Right forelimb (tissue), 1 donor: ENCODE measurements around the gene PASD1.
A peak's percentile ranks its signal among the peaks of the same experiment; 100 is the strongest.
"Not testable (repeated sequence)": the region's sequence is repeated elsewhere in the genome, so short reads cannot be mapped to it uniquely, and the experiment has no call there.

ENCODE experiments used
- DNase-seq: peaks from one replicate; pipeline ENCODE4 v3.0.0-alpha.2; 2018

The PASD1 gene

GRCh38 chrX:151631822-151632221 lies 68.3 kb downstream of the PASD1 start:
- no peak for DNase-seq

- no peak for DNase-seq
These were observed 69.7 kb downstream of the PASD1 start for GRCh38 chrX:151633157-151633556.

GRCh38 chrX:151634937-151635336 lies 71.5 kb downstream of the PASD1 start:
- no peak for DNase-seq

- no peak for DNase-seq
These were observed 78.1 kb downstream of the PASD1 start for GRCh38 chrX:151641564-151641963.

- DNase-seq: no peak
These were observed 111.8 kb downstream of the PASD1 start for GRCh38 chrX:151675121-151675746.

GRCh38 chrX:151676196-151676595 lies 112.7 kb downstream of the PASD1 start:
- no peak for DNase-seq

- DNase-seq: no peak
These were observed 116.4 kb downstream of the PASD1 start for GRCh38 chrX:151679798-151680402.

GRCh38 chrX:151680805-151681204 lies 117.3 kb downstream of the PASD1 start:
- peak; percentile 57 for DNase-seq

- no peak for DNase-seq
These were observed 124.2 kb downstream of the PASD1 start for GRCh38 chrX:151687635-151688034.

GRCh38 chrX:151688695-151689094 lies 125.2 kb downstream of the PASD1 start:
- no peak for DNase-seq

- DNase-seq: no peak
These were observed 129.3 kb downstream of the PASD1 start for GRCh38 chrX:151692825-151693224.

- no peak for DNase-seq
These were observed 130.6 kb downstream of the PASD1 start for GRCh38 chrX:151694121-151694520.

- DNase-seq: peak; percentile 75
These were observed 131.4 kb downstream of the PASD1 start, which contains the start of gene PRRG3 for GRCh38 chrX:151694661-151695582. TSS of gene PRRG3 (plus strand) at chrX:151695458. CDS start at chrX:151698815, 3,357 bp downstream.

- peak; percentile 48 for DNase-seq
These were observed 132.3 kb downstream of the PASD1 start for GRCh38 chrX:151695583-151696340.

- DNase-seq: not testable (repeated sequence)
These were observed 133.6 kb downstream of the PASD1 start for GRCh38 chrX:151697082-151697481.

- DNase-seq: peak; percentile 78
These were observed 134.0 kb downstream of the PASD1 start for GRCh38 chrX:151697522-151697921.

- DNase-seq: no peak
These were observed 135.0 kb downstream of the PASD1 start for GRCh38 chrX:151698485-151698884.

GRCh38 chrX:151699746-151700145 lies 136.3 kb downstream of the PASD1 start:
- no peak for DNase-seq

- no peak for DNase-seq
These were observed 137.1 kb downstream of the PASD1 start for GRCh38 chrX:151700581-151700980.

GRCh38 chrX:151701071-151701470 lies 137.6 kb downstream of the PASD1 start:
- DNase-seq: no peak

GRCh38 chrX:151701531-151701930 lies 138.1 kb downstream of the PASD1 start:
- no peak for DNase-seq

- no peak for DNase-seq
These were observed 138.7 kb downstream of the PASD1 start for GRCh38 chrX:151702026-151702714.
